HUDEP-2 (cell line): ENCODE measurements around the gene OR8J1.
"Not testable (repeated sequence)": the region's sequence is repeated elsewhere in the genome, so short reads cannot be mapped to it uniquely, and the experiment has no call there.

Experiments
- DNase-seq, 76 experiments: peaks; one replicate each; lab custom pipeline; 2025; ENCODE audit not compliant: unreplicated experiment in 76 of 76; lab: John Stamatoyannopoulos, UW

The OR8J1 gene, protein sequence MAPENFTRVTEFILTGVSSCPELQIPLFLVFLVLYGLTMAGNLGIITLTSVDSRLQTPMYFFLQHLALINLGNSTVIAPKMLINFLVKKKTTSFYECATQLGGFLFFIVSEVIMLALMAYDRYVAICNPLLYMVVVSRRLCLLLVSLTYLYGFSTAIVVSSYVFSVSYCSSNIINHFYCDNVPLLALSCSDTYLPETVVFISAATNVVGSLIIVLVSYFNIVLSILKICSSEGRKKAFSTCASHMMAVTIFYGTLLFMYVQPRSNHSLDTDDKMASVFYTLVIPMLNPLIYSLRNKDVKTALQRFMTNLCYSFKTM

DNA sequence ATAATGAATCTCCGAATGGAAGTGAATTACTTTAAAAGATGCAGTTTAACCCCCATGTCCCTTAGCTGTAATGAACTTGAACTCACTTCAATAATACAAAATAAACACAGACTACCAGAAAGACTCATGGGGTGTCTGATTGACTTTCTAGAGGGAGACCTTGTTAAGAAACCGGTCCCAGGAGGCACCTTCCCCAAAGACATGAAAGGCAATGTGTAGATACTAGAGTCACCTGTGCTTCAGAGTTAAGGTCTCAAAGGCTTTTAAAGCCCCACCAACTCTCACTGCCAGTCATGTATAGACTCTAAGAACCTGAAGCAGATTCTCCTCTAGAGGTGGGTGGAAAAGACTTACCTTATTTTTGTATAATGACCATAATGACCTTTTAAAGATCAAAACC lies at the start of gene OR8J1:
TSS of gene OR8J1 (plus strand) at position 301 of the 400 bp plus-strand sequence. CDS start 5,956 bp downstream, outside the sequence.
- no peak for DNase-seq

DNA sequence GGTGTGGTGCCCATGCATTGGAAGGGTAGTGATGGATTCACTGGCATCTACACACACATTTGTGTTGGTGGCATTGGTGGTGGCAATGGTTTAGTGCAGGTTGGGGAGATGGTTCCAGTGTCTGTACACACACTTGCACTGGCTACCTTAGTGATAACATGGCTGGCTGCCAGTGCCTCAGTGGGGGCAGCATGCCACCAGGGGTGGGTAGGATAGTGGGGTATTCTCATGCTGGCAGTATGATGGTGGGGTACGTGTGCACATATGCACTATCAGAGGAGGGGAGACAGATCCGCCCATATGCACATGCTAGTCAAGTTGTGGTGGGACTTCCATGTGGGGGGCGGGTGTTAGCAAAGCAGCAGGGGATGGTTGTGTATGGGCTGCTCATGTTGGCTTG lies 46.3 kb upstream of the OR8J1 start:
- DNase-seq: no peak

DNA sequence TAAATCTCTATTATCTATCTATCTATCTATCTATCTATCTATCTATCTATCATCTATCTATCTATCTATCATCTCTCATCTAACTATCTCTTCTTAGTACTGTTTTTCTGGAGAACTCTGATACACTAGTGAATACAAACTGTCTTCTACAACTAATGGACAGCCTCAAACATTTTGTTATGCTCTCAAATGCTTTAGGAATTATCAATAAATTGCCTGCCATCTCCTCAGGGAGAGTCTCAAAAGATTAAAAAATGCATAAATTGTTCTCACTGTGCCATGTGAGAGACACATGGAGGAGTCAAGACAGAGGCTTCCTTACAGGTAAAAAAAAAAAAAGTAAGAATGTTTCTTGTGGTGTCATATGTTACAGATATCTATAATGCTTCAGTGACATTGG lies 39.2 kb upstream of the OR8J1 start, which contains the start of gene OR8K3:
TSS of gene OR8K3 (plus strand) at position 301 of the 400 bp plus-strand sequence. CDS start 3,163 bp downstream, outside the sequence.
- DNase-seq: no peak

DNA sequence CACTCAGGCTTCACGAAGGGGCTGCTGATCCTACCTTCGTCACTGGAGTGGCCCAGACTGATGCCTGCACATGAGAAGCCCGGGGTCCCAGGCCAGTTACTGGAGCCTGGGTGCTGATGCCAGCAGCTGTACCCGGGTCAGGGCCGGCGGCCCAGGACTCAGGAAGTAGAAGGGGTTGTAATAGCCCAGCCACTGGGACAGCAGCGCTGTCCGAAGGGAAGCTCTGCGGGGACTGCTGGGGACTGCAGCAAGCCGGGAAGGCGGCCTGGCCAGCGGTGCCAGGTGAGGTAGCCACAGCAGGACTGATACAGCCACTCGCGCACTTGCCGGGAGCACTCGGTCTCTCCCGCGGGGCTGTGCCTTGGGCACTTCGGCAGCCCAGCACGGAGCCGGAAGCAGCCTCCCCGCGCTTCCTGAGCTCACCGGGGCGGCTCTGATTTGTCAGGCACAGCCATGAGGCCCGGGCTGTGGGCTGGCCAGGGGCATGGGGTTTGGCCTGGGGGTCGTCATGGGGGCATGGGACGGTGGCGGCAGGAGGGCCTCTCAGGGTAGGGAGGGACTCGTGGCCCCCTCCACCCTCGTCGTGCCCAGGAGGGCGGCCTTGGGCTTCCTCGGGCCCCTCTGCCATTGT lies 22.1 kb upstream of the OR8J1 start:
- no peak for DNase-seq

DNA sequence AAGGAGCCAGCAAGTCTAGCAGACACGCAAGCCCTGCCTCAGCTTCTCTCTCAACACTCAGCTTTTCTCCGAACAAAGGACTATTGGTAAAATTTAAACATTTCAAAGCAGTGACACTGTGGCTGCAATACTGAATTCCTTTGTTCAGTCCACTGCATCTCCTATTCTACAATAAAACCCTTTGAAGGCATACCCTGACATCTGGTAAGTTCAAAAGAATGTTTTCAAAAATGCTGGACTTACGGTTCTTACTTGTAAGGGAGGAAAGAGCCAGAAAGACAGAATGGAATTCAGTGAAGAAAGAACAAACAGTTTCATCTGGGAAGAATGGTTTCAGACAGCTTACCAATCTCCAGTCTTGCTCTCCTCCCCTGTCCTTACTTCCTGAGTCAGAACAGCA lies 20.9 kb upstream of the OR8J1 start:
- DNase-seq: no peak

DNA sequence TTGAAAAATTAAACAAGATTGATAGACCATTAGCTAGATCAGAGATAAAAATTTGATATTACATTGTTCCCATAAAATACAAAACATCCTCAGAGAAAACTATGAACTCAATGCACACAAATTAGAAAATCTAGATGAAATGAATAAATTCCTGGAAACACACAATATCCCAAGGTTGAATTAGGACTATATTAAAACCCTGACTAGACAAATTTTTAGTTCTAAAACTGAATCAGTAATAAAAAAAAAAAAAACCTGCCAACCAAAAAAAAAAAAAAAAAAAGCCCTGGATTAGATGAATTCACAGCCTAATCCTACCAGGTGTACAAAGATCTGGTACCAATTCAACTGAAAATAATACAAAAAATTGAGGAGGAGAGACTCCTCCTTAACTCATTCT lies 13.8 kb upstream of the OR8J1 start:
- no peak for DNase-seq

DNA sequence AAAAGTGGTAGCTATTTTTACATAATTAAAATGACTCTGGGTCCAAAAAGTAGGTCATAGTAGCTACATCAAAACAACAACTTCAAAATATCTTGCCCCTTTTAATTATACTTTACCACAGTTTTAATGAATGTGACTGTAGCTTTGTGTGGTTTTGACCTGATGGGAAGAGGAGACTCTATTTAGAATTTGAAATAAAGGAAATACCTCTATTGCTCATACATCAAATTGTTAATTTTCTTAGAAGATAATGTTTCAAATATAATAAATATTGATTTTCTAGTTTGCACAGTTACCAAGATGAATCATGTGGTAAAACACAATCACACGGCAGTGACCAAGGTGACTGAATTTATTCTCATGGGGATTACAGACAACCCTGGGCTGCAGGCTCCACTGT lies 8.4 kb upstream of the OR8J1 start, which contains the start of gene OR8K1:
TSS of gene OR8K1 (plus strand) at position 301 of the 400 bp plus-strand sequence. CDS start at position 301, 0 bp downstream.
- DNase-seq: no peak

DNA sequence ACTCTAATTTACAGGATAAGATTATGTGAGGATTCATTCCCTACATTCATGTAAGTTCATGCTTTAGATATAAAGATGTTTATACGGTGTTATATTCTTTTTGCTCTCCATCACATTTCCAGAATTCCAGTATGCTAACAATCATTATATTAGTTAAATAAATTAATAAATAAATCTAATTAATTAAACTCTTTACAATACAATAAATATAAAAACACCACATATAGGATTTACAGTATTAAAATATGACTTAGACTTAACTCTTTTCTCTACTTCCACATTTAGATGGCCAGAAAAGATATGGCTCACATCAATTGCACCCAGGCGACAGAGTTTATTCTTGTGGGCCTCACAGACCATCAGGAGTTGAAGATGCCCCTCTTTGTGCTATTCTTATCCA lies 21.2 kb downstream of the OR8J1 start, which contains the start of gene OR8U1:
TSS of gene OR8U1 (plus strand) at position 301 of the 400 bp plus-strand sequence. CDS start at position 301, 0 bp downstream.
- no peak for DNase-seq

DNA sequence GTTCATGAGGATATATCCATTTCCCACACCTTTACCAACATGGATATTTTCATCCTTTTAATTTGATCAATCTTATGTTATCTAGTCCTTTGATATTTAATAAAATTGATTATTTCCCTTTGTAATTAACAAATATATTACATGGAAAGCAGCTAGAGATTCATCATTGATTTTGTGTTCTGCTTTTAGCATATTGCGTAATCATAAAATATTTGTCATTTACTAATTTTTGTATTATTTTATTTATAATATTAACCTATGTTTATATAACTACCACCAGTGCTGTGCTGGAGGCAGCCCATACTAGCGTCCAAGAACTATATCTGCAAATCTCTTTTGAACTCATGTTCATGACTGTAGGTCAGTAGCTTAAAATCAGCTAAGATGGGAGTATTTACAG lies 26.0 kb downstream of the OR8J1 start:
- DNase-seq: no peak

DNA sequence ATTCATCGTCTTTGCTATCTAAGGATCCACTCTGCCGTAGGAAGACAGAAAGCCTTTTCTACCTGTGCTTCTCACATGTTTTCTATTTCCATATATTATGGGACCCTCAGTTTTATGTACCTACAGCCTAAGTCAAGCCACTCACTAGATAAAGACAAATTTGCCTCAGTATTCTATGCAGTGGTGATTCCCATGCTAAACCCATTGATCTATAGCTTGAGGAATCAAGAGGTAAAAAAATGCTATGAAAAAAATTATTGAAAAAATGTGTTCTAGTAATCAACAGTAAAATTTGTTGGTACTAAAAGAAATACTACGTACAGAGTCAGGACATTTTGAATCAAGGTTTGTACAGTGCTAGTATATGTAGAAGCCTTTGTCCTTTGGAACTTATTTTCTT lies 40.3 kb downstream of the OR8J1 start:
- DNase-seq: no peak

DNA sequence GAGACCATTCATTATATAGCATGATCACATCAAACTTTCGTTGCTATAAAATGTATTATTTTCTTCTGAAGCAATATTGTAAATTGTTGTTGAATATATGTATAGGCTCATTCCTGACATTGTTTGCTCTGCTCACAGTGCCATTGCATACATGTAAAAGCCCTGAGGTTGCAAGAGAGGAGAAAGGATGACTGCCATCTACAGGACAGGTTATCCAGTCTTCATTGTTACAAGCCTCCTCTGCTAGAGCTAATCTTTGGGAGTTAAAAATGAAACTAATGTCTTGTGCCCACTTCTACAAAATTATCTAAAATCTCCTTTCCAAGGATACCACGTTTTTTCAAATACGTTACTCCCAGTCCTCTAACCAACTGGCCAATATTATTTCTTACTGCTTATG lies 42.0 kb downstream of the OR8J1 start:
- no peak for DNase-seq

DNA sequence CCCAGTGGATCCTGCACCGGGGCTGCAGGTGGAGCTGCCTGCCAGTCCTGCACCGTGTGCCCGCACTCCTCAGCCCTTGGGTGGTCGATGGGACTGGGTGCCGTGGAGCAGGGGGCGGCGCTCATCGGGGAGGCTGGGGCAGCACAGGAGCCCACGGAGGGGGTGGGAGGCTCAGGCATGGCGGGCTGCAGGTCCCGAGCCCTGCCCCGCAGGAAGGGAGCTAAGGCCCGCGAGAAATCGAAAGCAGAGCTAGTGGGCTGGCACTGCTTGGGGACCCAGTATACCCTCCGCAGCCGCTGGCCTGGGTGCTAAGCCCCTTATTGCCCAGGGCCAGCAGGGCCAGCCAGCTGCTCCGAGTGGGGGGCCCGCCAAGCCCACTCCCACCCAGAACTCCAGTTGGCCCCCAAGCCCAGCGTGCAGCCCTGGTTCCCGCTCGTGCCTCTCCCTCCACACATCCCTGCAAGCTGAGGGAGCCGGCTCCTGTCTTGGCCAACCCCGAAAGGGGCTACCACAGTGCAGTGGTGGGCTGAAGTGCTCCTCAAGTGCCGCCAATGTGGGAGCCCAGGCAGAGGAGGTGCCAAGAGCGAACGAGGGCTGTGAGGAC lies 47.9 kb downstream of the OR8J1 start:
- not testable (repeated sequence) for DNase-seq

DNA sequence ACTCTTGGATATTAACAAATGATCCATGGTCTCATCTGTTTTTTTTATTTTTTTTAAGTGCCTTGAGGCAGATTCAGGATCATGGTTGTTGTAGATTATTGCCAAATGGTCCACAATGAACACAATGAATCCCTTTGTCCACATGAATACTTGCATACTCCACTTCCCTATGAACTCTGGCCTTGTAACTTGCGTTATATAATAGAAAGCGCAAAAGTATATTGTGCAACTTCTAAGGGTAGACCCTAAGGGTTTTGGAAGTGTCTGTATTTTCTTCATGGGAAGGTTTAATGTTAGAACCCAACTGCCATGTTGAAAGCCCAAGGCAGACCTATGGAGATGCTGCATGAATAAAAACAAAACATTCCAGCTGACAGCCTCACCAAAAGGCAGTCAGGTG lies 50.3 kb downstream of the OR8J1 start:
- DNase-seq: no peak

DNA sequence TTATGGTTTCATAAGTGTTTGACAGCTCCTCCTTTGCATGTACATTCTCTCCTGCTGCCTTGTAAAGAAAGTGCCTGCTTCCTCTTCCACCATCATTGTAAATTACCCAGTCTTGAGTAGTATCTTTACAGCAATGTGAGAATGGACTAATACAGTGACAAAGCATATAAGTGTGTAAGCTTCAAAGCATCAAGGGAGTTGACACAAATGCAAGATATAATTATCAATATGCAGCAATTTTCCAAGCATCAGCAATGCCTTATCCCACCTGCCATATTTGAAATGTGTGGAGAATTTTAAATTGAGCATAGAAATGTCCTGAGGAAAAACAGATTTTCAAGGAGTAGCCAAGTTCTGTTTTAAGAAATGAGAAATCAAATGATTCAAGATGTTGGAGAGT lies 56.7 kb downstream of the OR8J1 start:
- no peak for DNase-seq
